HL-60 (cell line): ENCODE measurements around the gene RNF32.

Experiments used
- CTCF ChIP-seq: IDR thresholded peaks from one replicate; pipeline ENCODE4 v1.5.1; 2011; ENCODE audit warnings: low read length, control low read depth, inconsistent platforms; ENCODE audit not compliant: insufficient read depth
- GABPA ChIP-seq: IDR thresholded peaks from 2 replicates; pipeline ENCODE4 v1.6.1; 2012; ENCODE audit warnings: low read depth
- POLR2AphosphoS5 ChIP-seq: IDR thresholded peaks from 2 replicates; pipeline ENCODE4 v1.6.1; 2012; ENCODE audit warnings: low read depth
- REST ChIP-seq: IDR thresholded peaks from 2 replicates; pipeline ENCODE4 v1.6.1; 2012; ENCODE audit warnings: low read depth; ENCODE audit not compliant: insufficient replicate concordance

- no peak for TF ChIP-seq CTCF
- no peak for TF ChIP-seq POLR2AphosphoS5
- TF ChIP-seq REST, result no peak
- TF ChIP-seq GABPA, result no peak
Measured at GRCh38 chr7:156684661-156685060, 44.1 kb downstream of the RNF32 start.
